Activated T-cell treated with anti-CD3 and anti-CD28 coated beads, Interleukin-2, amount 50 U/mL, for 72 hours (primary cell): ENCODE data around the gene MGARP. TPM values are rescaled to one million over a fixed set of nuclear protein-coding genes. Genes with fewer than 3 reads are reported as not detected.

Source experiments
- ATAC-seq, 2 donors: fragments of 150-1000 bp; cut with Tn5 transposase; replicated peaks in 1 of 2; 2 replicates each; pipeline ENCODE4 v1.10.0; 2021; ENCODE audit warnings: moderate library complexity in 2 of 2, mild to moderate bottlenecking in 1 of 2
- DNase-seq, 2 donors: peaks; one replicate each; pipeline ENCODE4 v3.0.0; 2021 to 2022; ENCODE audit warnings: mixed read lengths in 1 of 2
- H3K27ac Mint-ChIP-seq: one replicate; pipeline ENCODE4 v1.8.0; 2022; ENCODE audit warnings: mild to moderate bottlenecking, moderate library complexity, mixed read lengths
- H3K27me3 Mint-ChIP-seq: one replicate; pipeline ENCODE4 v1.8.0; 2022; ENCODE audit warnings: low read depth, mixed read lengths
- H3K36me3 Mint-ChIP-seq, 2 donors: one replicate each; pipeline ENCODE4 v1.8.0; 2022; ENCODE audit warnings: mixed read lengths in 2 of 2, mild to moderate bottlenecking in 1 of 2; ENCODE audit not compliant: insufficient read depth in 2 of 2
- H3K4me1 Mint-ChIP-seq: one replicate; pipeline ENCODE4 v1.8.0; 2022; ENCODE audit warnings: low read depth, mixed read lengths
- H3K4me3 Mint-ChIP-seq, 2 donors: one replicate each; pipeline ENCODE4 v1.8.0; 2022; ENCODE audit warnings: mild to moderate bottlenecking in 2 of 2, mixed read lengths in 2 of 2, moderate library complexity in 2 of 2
- H3K9me3 Mint-ChIP-seq, 2 donors: one replicate each; pipeline ENCODE4 v1.8.0; 2022; ENCODE audit warnings: mixed read lengths in 2 of 2
- total RNA-seq, 2 donors: library from RNA; stranded (reverse); gene quantifications; one replicate each; pipeline ENCODE4 v1.2.3, GENCODE V29; 2022

The MGARP gene
- total RNA-seq, 2 donors from 2014 or later: not detected

GRCh38 chr4:139253046-139253445 lies 27.0 kb downstream of the MGARP start:
- Mint-ChIP-seq H3K4me1 (no peaks in the 10 kb centered on the region), H3K9me3 (no peaks in the 10 kb centered on the region), H3K27me3 (no peaks in the 10 kb centered on the region), H3K4me3 (no peak overlapping the region), H3K27ac (no peak overlapping the region), H3K36me3 (no peaks in the 10 kb centered on the region)
- ATAC-seq: no peak
- no peak for DNase-seq

- ATAC-seq (no peak), DNase-seq (no peak)
- no peaks in the 10 kb centered on the region for H3K9me3 Mint-ChIP-seq
- H3K4me3 Mint-ChIP-seq: no peak overlapping the region
- H3K36me3 Mint-ChIP-seq: no peaks in the 10 kb centered on the region
- no peaks in the 10 kb centered on the region for H3K4me1 Mint-ChIP-seq
- H3K27me3 Mint-ChIP-seq: no peaks in the 10 kb centered on the region
- H3K27ac Mint-ChIP-seq: no peak overlapping the region
Observed at GRCh38 chr4:139247700-139248238, 32.3 kb downstream of the MGARP start.

DNA sequence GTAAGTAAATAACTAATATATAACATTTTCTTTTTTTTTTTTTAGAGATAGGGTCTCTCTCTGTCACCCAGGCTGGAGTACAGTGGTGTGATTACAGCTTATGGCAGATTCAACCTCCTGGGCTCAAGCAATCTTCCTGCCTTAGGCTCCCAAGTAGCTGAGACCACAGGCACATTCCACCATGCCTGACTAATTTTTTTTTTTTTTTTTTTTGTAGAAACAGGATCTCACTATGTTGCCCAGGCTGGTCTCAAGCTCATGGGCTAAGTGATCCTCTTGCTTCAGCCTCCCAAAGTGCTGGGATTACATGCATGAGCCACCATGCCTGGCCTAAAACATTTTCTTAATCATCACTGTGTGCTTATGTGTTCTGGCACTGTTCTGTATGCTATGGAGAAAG lies 32.8 kb downstream of the MGARP start:
- DNase-seq (no peak), ATAC-seq (no peak)
- no peaks in the 10 kb centered on the region for H3K36me3 Mint-ChIP-seq
- H3K27ac Mint-ChIP-seq: no peak overlapping the region
- H3K9me3 Mint-ChIP-seq: no peaks in the 10 kb centered on the region
- no peaks in the 10 kb centered on the region for H3K27me3 Mint-ChIP-seq
- no peak overlapping the region for H3K4me3 Mint-ChIP-seq
- no peaks in the 10 kb centered on the region for H3K4me1 Mint-ChIP-seq

DNA sequence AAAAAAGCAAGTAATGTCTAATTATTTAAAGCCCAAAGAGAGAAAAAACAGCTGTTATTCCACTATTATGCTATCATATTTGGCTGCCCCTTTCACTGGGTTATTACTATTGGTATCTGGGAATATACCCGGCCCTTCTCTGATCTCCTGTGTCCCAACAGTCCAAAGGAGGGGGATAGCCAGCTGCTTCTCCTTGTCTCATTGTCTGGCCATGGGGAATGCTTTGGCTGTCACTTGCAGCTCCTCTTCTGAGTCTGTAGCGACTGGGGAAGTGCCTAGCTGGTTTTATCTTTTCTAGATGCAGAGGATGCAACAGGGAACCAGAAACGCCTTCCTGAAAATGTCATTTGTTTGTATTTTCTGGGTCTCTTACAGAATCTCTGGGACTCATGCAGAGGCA lies 33.9 kb downstream of the MGARP start:
- Mint-ChIP-seq H3K4me3 (no peak overlapping the region), H3K36me3 (no peaks in the 10 kb centered on the region), H3K27me3 (no peaks in the 10 kb centered on the region), H3K27ac (no peak overlapping the region), H3K4me1 (no peaks in the 10 kb centered on the region), H3K9me3 (no peaks in the 10 kb centered on the region)
- DNase-seq (no peak), ATAC-seq (no peak)

GRCh38 chr4:139245590-139245989 lies 34.4 kb downstream of the MGARP start:
- Mint-ChIP-seq H3K27ac (no peak overlapping the region), H3K36me3 (no peaks in the 10 kb centered on the region), H3K4me3 (no peak overlapping the region), H3K9me3 (no peaks in the 10 kb centered on the region), H3K4me1 (no peaks in the 10 kb centered on the region), H3K27me3 (no peaks in the 10 kb centered on the region)
- DNase-seq (no peak), ATAC-seq (no peak)

- Mint-ChIP-seq H3K4me3 (no peak overlapping the region), H3K4me1 (no peaks in the 10 kb centered on the region), H3K36me3 (peaks cover 3 to 4% of the 10 kb centered on the region in 2 donors), H3K27me3 (no peaks in the 10 kb centered on the region), H3K27ac (no peak overlapping the region), H3K9me3 (peaks cover 2 to 4% of the 10 kb centered on the region in 2 donors)
- no peak for ATAC-seq
- no peak for DNase-seq
Observed at GRCh38 chr4:139243448-139244365, 36.3 kb downstream of the MGARP start.

DNA sequence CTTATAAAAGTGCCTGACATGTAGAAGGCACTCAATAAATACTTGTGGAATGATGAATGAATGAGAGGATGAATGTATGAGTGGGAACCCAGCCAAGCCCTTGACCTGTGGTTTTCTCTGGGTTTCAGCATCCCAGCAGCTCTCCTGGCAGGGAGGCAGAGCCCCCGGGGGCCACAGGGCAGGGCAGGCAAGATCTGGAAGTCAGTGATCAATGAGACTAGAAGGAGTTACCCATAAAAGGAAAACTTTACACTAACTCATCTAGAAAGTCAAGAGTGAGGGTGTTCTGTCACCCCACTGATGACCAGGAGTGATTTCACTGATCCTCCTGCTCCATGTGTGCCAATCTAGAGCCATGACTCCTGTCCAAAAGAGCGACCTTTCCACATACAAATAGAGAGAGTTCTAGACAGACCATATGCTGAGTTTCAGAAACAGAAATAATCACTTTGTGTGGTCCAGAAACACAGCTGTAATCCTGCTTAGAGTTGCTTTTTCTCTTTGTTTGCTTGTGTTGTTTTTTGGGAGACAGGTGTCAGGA lies 37.4 kb downstream of the MGARP start:
- ATAC-seq (no peak), DNase-seq (no peak)
- Mint-ChIP-seq H3K36me3 (peaks cover 3 to 4% of the 10 kb centered on the region in 2 donors), H3K27ac (no peak overlapping the region), H3K4me1 (no peaks in the 10 kb centered on the region), H3K4me3 (no peak overlapping the region), H3K27me3 (no peaks in the 10 kb centered on the region), H3K9me3 (peaks cover 2 to 4% of the 10 kb centered on the region in 2 donors)

- Mint-ChIP-seq H3K36me3 (peaks cover 3 to 4% of the 10 kb centered on the region in 2 donors), H3K9me3 (peaks cover 2 to 4% of the 10 kb centered on the region in 2 donors), H3K4me3 (no peak overlapping the region), H3K4me1 (no peaks in the 10 kb centered on the region), H3K27ac (no peak overlapping the region), H3K27me3 (no peaks in the 10 kb centered on the region)
- ATAC-seq (no peak), DNase-seq (no peak)
Observed at GRCh38 chr4:139241784-139242151, 38.3 kb downstream of the MGARP start.

DNA sequence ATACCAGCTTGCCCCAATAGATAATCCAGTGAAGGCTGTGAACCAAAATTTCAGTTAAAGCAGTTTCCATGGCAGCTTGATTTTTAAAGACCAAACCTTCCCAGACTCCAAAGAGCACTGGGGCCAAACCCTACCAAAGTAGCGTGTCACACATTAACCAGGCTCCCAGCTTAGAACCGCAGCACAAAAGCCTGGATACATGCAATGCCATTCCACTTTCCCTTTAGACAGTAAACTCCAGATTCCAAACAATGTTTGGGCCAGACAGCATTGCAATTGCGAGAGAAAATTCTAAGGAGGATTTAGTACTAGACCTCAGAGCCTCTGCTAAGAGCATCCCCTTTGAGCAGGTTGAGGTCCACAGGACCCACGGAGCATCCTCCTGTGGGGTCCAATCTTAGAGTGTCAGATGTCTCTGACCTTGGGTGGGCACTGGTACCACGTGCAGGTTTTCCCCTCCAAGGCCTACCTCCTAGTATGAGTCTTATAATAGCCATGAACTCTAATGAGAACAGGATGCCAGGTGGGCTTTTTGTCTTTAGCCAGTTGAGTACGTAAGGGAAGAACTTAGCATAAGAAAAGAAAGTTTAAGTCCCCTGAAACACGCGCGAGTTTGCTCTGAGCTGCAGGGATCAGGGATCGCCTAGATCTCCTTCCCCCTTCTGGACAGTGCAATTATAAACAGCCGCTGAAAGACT lies 38.8 kb downstream of the MGARP start:
- Mint-ChIP-seq H3K36me3 (peaks cover 3 to 4% of the 10 kb centered on the region in 2 donors), H3K27me3 (no peaks in the 10 kb centered on the region)
- ATAC-seq: no peak

DNA sequence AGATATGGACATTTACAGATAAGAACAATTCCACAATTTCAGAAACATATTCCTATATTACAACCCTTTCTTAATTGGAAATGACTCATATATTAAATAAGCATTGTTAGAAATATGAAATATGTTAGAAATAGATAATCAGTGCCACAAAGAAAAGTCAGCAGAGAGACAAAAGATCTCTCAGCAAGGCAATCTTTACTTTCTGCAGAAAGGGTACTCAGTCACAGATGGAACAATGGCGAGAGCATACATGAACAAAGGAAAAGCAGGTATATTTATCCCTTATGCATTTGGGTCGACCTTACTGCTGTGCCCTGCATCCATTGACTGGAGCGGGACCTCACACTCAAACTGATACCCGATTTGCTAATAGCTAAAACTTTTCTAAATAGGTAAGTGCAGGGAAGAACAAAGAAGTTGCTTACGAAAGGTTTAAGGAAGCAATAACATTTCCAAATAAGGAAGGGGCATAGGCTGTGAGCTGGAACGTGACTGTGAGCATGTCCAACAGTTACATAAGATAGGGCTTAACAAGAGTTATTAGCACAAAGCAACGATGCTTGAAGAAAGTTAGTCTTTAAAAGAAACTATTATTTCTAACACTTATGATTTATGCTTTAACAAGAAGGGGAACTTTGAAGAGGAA lies 40.8 kb downstream of the MGARP start:
- H3K4me1 Mint-ChIP-seq: no peaks in the 10 kb centered on the region
- no peak for DNase-seq
- peaks cover 3 to 4% of the 10 kb centered on the region in 2 donors for H3K36me3 Mint-ChIP-seq
- peaks cover 2 to 4% of the 10 kb centered on the region in 2 donors for H3K9me3 Mint-ChIP-seq
- H3K27ac Mint-ChIP-seq: no peak overlapping the region
- no peaks in the 10 kb centered on the region for H3K27me3 Mint-ChIP-seq
- no peak for ATAC-seq
- H3K4me3 Mint-ChIP-seq: no peak overlapping the region

More for the DNA sequence above, 38.8 kb downstream of the MGARP start:
- Mint-ChIP-seq H3K9me3 (peaks cover 2 to 4% of the 10 kb centered on the region in 2 donors), H3K4me3 (no peak overlapping the region), H3K4me1 (no peaks in the 10 kb centered on the region), H3K27ac (no peak overlapping the region)
- no peak for DNase-seq

GRCh38 chr4:139234253-139234652 lies 45.8 kb downstream of the MGARP start:
- no peaks in the 10 kb centered on the region for H3K4me1 Mint-ChIP-seq
- ATAC-seq: no peak

DNA sequence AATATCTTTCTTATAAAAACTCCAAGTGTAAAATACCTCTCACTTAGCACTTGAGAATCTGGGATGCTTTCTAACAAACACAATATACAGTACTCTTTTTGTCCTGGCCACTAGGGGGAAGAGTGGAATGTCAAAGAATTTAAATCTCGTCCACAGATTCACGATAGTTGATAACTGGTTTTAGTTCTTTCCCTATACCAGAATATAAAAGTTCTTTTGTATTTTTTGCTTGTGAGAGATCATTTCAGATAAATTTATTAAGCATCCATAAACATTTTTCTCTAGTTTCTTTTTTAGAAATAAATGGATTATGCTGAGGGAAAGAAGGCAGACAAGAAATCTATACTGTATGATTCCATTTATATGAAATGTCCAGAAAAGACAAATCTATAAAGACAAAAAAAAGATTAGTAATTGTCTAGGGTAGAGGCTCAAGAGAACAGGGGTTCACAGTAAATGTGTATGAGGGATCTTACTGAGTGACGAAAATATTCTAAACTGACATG lies 50.4 kb downstream of the MGARP start:
- H3K27ac Mint-ChIP-seq: no peak overlapping the region
- ATAC-seq (peak; percentile 44 to 55), DNase-seq (peak in 1 of 2 donors; percentile 7)
- H3K4me1 Mint-ChIP-seq: no peaks in the 10 kb centered on the region
- no peaks in the 10 kb centered on the region for H3K27me3 Mint-ChIP-seq
- no peaks in the 10 kb centered on the region for H3K9me3 Mint-ChIP-seq
- H3K36me3 Mint-ChIP-seq: no peaks in the 10 kb centered on the region
- no peak overlapping the region for H3K4me3 Mint-ChIP-seq

More at GRCh38 chr4:139234253-139234652, 45.8 kb downstream of the MGARP start:
- Mint-ChIP-seq H3K4me3 (no peak overlapping the region), H3K27ac (no peak overlapping the region), H3K9me3 (peaks cover under 1 to 2% of the 10 kb centered on the region in 2 donors), H3K27me3 (no peaks in the 10 kb centered on the region), H3K36me3 (peaks cover 2 to 4% of the 10 kb centered on the region in 2 donors)
- no peak for DNase-seq
